NCI-H446 treated with DMSO at 0.1 percent for 48 hours (cell line): Measurements from ENCODE around the gene EPAS1.

Experiments used
- DNase-seq: peaks from one replicate; lab custom pipeline; 2025; lab: John Stamatoyannopoulos, UW

The EPAS1 gene

DNA sequence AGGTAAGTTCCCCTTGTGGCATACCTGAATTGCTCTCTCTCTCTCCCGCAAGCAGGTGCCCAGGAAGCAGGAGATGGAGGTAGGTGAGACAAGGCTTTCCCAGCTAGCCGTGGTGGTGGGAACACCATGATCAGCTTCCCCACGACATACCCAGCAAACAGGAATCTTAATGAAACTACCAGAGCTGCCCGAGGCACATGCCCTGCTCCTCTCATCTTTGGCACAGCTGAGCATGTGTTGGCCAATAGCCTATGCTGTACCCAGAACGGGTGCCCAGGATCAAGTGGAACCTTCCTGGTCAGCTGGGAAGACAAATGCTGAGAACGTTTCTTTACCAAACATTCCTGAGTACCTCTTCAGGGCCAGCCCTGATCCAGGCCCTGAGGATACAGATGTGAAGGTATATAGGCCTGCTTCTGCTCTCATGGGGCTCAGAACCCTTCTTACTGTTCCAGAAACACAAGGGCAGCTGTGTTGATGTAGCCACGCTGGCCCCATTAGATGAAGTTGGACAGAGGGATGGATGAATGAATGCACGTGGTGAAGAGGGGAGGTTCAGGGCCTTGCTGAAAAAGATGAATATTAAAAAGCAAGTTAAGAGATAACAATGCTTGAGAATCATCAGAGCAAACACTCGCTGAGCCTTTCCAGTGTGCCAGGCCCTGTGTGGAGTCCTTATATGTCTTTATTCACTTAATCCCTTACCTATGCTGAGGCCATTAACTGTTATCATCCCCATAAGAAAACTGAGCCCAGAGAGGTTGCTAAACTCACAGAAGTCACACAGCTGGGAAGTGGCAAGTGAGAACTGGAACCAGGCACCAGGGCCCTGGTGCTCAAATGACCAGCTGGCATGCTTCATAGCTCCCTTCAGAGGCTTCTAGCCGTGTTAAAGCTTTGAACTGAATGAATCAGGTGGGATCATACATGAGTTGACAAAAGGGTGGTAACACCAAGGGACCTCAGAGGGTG, 113.4 kb downstream of the EPAS1 start:
- DNase-seq: no peak

DNA sequence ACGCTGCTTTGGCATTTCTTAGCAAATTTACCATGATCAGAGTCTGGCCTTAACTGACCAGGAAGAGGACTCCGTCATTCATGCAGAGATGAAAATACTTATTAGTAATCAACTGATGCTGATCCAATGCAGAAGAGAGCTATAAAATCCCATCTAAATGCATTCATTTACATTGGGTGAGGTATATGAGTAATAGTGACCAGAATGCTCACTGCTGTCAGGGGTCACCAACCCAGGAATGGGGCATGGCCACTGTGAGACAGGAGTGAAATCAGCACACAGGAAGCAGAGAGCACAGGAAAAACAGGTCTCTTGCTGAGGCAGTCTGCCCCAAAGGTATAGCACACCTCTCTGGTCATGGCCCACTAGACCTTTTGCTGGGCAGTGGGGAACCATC, 114.0 kb downstream of the EPAS1 start:
- no peak for DNase-seq

DNA sequence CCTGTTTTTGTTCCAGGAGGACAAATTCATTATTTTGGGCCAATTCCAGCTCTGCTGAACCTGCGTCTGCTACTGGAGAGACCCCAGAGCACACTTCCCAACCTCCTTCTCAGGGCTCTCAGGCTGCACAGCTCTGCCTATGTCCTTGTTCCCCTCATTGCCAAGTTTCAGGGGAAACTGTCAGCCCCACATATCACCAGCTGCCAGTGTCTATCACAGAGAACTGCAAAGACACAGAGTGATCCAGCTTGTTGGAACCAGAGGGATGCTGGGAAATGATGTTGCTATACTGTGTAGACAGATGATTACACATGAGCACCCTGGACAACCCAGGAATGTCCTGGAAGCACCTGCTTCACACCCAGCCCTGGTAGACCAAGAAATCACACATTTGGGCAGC, 114.8 kb downstream of the EPAS1 start:
- DNase-seq: no peak

- no peak for DNase-seq
Observed at GRCh38 chr2:46413111-46413510, 115.9 kb downstream of the EPAS1 start.

- DNase-seq: no peak
Observed at GRCh38 chr2:46413631-46414030, 116.4 kb downstream of the EPAS1 start.

- DNase-seq: no peak
Observed at GRCh38 chr2:46414701-46415100, 117.5 kb downstream of the EPAS1 start.

DNA sequence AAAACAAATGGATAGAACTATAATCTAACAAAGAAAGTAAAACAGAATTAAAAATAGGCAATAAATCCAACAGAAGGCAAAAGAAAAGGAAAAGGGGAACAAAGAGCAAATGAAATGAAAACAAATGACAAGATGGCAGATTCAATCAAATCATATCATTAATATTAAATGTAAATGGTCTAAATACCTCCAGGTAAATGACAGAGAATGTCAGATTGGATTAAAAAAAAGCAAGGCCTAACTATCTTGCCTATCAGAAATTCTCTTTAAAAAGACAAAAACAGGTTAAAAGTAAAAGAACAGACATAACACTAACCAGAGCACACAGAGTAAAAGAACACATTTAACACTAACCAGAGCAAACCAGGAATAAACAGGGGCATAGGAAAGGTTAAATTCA, 119.1 kb downstream of the EPAS1 start:
- no peak for DNase-seq

DNA sequence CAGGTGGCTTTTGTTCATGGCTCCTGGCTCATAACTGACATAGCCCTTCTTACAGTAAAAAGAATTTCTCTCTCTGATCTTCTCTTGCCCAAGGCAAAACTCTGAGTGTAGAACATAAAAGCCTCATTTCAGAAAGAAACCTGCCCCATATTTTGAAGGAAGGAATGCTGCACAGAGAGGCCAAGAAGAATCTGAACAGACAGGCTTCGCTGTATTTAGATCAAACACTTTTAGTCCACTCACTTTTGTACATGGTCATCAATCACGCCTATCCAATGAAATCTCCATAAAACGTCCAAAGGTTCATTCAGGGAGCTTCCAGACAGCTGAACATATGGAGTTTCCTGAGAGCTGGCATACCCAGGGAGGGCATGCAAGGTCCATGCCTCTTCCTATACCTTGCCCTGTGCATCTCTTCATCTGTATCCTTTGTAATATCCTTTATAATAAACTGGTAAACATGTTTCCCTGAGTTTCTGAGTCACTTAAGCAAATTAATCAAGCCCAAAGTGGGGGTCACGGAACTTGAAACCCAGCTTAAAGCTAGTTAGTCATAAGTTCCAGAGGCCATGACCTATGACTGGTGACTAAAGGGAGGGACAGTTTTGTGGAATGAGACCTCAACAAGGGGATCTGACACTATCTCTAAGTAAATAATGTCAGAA, 119.7 kb downstream of the EPAS1 start:
- DNase-seq: no peak

DNA sequence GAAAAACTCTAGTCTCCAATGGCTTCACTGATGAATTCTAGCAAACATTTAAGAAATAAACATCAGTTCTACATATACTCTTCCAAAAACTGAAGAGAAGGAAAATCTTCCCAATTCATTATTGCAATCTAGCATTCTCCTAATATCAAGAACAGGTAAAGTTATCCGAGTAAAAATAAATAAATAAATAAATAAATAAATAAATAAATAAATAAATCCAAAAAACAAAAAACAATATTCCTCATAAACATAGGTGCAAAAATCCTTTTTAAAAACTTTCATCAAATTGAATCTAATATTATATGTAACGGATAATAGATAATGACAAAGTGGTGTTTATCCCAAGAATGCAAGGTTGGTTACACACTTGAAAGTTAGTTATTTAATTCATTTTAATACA, 123.7 kb downstream of the EPAS1 start:
- no peak for DNase-seq

- DNase-seq: no peak
Observed at GRCh38 chr2:46421361-46421760, 124.2 kb downstream of the EPAS1 start.

DNA sequence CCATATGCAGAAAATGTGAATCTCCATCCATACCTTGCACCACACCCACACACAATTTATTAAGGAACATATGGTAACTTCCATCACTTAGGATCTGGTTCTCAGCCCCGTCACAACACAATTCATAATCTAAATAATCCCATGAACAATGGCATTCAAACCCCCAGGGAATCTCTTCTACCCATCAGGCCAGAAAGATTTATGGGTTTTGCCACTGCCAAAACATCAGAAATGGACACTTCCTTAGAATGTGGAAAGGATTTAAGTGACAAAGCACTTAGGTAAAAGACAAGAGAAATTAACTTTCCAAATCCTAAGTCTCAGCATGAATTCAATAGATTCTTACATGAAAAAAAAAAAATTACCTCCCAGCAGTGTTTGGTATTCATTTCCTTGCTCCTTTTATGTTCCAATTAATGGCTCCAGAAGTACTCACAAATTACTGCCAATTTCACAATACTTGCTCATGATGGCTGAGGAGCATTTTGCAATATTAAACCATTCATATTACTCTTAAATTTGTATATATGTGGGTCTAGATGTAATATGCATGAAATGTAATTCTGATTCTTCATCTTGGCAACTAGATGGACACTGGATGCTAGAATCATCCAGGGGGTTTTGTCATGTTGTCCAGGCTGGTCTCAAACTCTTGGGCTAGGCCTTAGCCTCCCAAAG, 125.6 kb downstream of the EPAS1 start:
- DNase-seq: no peak

DNA sequence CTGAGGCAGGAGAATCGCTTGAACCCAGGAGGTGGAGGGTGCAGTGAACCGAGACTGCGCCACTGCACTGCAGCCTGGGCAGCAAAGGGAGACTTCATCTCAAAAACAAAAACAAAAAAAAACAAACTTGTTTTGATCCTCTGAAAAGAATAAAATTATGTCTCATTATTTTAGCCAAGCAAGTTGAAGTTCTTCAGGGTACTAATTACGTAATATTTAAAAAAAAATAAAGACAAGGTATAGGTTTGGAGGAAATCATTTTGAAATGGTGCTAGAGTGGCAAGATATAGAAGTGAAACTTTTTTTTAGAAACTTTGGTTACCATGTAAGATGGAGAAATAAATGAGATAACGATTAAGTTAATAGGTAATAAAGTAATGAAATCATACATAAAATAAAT, 127.7 kb downstream of the EPAS1 start:
- no peak for DNase-seq

- no peak for DNase-seq
Observed at GRCh38 chr2:46428911-46429436, 131.8 kb downstream of the EPAS1 start.

DNA sequence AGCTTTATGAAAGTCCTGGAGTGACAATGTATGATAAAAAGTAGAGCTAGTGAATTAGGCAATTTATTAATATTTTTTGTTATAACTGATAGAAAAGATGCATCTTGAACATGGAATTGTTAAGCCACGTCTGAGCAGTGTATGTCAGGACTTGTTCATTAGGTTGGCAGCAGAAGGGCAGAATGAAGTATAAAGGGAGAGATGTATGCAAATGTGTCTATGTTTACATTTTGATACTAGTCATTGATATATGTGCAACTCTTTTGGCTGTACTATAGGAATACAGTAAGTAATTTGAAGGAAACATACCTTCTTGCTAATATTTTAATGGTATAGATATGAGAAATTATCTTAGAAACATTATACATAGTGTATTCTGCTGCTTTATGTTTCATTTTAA, 133.2 kb downstream of the EPAS1 start:
- DNase-seq: no peak

- DNase-seq: no peak
Observed at GRCh38 chr2:46430992-46431391, 133.8 kb downstream of the EPAS1 start.

DNA sequence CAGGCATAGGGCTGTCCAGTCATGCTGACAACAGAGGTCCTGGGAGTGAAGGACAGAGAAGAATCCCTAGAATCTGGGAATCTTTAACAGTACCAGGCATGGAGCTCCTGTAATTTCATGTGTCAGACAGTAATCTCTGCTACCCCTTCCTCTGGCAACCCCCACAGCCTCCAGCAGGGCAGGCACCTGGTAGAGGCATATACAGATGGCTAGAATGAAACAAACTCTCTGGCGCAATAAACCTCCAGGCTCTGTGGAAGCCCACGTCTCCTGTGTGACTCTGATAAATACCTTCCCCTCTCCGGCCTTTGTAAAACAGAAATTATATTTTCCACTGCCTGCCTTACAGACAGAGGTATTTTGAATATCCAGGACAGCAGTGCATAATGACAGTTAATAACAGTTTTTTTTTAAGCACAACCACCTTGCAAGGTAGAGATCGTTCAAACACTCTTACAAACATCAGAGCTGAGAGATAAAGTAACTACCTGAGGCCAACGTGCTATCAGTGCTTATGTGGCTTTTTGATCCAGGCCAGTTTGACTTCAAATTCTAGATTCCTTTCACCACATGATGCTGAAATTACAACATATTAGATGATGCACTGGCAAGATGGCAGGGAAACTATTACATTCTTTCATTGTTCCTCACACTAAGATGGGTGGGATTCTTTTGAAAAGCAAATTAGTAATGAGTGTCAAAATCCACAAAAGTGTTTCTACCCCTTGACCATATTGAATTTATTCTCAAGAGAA, 134.5 kb downstream of the EPAS1 start:
- DNase-seq: no peak

GRCh38 chr2:46434851-46435273, 137.7 kb downstream of the EPAS1 start:
- DNase-seq: no peak

- no peak for DNase-seq
Observed at GRCh38 chr2:46435353-46435752, 138.1 kb downstream of the EPAS1 start.

- no peak for DNase-seq
Observed at GRCh38 chr2:46435796-46436360, 138.7 kb downstream of the EPAS1 start.
